Islet of Langerhans (tissue), 1 donor: ENCODE measurements around the gene STK24.

Experiments
- FAIRE-seq: peaks from one replicate; lab custom pipeline; 2011; peaks lifted over from hg19 to GRCh38; lab: Jason Lieb, UNC

STK24 gene

GRCh38 chr13:98406971-98407370 lies 169.9 kb downstream of the STK24 start:
- FAIRE-seq, result no peak

DNA sequence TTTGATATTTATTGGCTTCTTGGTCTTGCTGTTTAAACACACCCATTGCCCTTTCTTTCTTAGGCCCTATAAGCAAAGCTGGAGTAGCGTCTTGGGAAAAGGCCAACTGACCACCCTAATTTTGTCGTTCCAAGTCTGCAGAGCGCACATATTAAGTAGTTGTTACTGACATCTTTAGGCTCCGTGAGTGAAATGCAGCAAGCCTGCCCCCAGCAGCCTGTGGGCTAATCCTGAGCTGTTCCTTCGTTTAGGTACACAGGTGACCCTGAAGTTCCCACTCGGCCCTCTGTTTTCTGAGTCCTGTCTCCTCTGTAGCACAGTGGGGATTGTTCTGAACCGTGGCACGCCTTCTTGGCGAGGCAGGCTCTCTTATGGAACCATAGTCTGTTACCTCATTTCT lies 170.5 kb downstream of the STK24 start:
- no peak for FAIRE-seq

DNA sequence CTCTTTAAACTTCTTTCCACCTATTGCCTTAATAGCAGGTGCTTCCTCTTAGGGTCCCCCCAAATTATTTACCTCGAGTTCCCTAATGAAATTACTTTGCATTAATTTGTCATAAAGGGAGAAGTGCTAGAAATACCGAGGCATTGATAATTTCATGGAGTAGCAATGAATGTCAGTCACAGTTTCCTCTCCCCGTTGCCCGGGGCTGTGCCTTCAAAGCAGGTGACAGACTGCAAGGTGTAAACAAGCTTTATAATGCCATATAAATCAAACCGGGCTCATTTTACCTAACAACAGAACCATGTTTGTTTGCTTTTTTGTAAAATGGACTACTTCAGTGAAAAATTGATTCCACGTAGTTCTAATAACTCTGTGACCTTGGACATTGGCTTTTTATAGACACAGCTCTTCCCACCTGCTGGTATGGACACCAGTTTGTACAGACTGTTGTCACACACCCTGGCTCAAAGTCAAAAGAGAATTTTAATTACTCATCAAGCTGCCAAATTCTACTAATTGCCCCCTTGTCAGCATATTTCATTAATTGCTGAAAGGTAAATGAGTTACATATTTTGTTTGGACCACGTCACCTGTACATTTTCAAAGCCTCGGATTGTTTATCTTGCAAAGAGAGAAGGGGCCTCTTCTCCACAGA lies 171.1 kb downstream of the STK24 start:
- peak; percentile 68 for FAIRE-seq

DNA sequence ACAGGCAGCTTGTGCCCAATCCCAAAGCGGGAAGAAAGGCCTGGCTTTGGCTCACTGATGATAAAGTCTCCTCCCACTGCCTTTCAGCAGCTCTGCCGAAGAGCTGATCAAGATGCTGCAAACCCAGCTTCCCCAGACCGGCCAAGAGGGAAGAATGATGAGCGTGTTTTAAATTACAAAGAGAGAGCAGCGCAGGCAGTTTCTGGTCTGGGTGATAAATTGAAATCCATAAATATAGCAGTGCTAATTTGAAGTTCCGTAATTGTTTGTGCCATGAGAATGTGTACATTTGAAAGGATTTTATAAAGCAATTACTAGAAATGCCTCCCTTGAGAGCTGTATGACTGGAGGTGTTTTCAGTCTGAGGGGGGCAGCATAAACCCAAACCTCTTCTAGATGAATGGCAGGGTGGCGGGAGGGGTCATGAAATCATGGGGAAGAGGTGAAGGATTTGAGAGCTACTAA lies 171.8 kb downstream of the STK24 start:
- FAIRE-seq, result no peak

- FAIRE-seq, result no peak
Observed at GRCh38 chr13:98403076-98403475, 173.8 kb downstream of the STK24 start.

DNA sequence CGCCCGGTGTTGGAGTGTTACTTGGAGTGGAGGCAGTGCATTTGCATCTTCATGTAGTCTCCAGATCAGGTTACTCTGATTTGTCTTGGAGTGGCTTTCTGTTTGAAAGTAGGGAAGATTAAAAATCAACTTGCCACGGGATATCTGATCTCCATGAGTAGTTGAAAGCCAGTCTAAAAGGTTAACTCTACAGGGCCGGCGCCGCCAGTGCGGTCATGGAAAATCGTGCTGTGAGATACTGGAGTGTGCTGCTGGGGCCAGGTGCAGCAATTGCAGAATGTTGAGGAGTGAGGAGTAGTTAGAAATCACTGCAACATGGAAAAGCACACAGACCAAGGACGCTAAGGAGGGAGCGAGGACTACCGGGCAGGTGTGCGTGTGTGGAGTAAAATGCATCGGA lies 175.0 kb downstream of the STK24 start:
- no peak for FAIRE-seq

DNA sequence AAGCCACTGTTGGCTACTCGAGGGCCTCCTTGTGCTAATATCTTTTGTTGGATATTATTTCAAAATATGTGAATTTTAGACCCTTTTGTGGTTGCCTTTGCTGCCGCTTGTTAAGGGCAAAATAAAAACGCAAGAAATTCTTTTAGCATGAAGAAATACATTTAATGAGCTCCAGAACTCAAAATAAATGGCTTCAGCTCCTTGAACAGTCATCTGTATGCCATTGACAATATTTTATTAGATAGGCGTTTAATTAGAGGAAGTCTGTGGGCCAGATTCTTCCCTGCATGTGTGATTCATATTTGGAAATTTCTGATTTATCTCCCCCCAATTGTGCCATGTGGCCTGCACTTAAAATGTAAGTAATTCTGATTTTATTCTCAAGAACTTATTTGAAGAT lies 177.2 kb downstream of the STK24 start:
- FAIRE-seq, result no peak

DNA sequence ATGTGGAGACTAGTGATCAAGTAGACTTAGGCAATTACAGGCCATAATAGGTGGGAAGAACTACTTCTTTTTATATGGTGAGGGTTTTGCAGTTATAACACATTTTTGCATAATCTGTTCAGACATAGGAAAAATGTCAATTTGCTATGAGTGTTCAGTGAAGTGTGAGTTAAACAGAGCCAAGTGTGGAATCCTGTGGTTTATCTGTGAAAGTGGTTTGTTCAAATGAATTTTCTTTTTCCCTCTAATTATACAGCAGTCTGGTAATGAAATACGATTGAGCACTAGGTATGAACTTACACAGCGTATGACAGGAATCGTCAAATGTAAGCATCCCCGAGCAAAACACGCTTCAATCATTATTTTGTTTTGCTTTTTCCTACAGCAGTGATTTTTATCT lies 178.3 kb downstream of the STK24 start:
- no peak for FAIRE-seq

GRCh38 chr13:98397861-98398260 lies 179.0 kb downstream of the STK24 start:
- no peak for FAIRE-seq

GRCh38 chr13:98397221-98397620 lies 179.7 kb downstream of the STK24 start:
- FAIRE-seq, result no peak

DNA sequence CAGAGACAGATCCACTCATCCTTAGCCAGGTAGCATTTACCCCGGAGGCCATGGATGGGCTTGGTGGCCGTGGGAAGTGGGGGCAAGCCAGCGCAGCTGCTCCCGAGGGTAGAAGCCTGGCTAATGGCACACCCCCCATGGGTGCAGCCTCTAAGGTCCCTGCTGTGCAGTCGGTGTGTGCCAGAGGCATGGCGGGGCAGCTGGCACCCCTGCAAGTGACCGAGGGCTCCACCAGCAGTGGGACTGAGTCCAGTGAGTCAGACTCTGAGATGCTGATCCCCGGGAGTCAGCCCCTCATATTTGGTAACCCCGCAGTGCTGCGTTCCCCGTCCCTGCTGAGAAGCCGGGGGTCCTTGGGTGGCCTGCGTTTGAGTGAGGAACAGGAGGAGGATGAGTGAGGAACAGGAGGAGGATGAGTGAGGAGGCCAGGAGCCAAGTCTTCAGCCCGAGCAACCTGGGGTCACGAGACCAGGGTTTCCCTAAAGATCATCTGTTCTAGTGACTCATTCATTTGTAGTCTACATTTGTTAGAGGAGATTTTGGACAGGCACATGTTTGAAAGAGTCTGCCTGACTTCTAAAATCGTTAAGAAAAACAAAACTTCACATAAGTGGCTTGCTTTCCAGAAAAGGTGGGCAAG lies 180.7 kb downstream of the STK24 start:
- no peak for FAIRE-seq
